GM12891 (cell line): Measurements from ENCODE around the gene PCNT.

Experiments
- POLR2A ChIP-seq: IDR thresholded peaks from 2 replicates; pipeline ENCODE4 v1.6.1; 2011; ENCODE audit warnings: low read depth, low read length, control low read depth
- POLR2AphosphoS5 ChIP-seq: IDR thresholded peaks from 2 replicates; pipeline ENCODE4 v1.6.1; 2011; ENCODE audit warnings: low read depth, low read length, control low read depth
- TAF1 ChIP-seq: IDR thresholded peaks from 2 replicates; pipeline ENCODE4 v1.6.1; 2011; ENCODE audit warnings: low read depth, low read length, control low read depth

GRCh38 chr21:46379691-46380090 is 55.7 kb downstream of the PCNT start:
- TF ChIP-seq TAF1 (no peak), POLR2A (no peak), POLR2AphosphoS5 (no peak)
